Suprapubic skin (tissue), 4 donors: ENCODE results near the gene SEPTIN3. TPM values are rescaled to one million over a fixed set of nuclear protein-coding genes. Genes with fewer than 3 reads are reported as not detected.

ENCODE experiments used
- DNase-seq, 2 donors: peaks; one replicate each; pipeline ENCODE4 v3.0.0-alpha.2; 2019; ENCODE audit warnings: low spot score in 2 of 2
- H3K27ac ChIP-seq: fragments of 200-600 bp; sonication (generic); one replicate; pipeline ENCODE4 v1.5.1; 2019
- H3K27me3 ChIP-seq: fragments of 200-600 bp; sonication (generic); one replicate; pipeline ENCODE4 v1.5.1; 2019
- H3K36me3 ChIP-seq: fragments of 200-600 bp; sonication (generic); one replicate; pipeline ENCODE4 v1.5.1; 2019
- H3K4me1 ChIP-seq: fragments of 200-600 bp; sonication (generic); one replicate; pipeline ENCODE4 v1.5.1; 2019
- H3K4me3 ChIP-seq: fragments of 200-600 bp; sonication (generic); one replicate; pipeline ENCODE4 v1.5.1; 2019; ENCODE audit warnings: mild to moderate bottlenecking
- H3K9me3 ChIP-seq: fragments of 200-600 bp; sonication (generic); one replicate; pipeline ENCODE4 v1.5.1; 2019
- CTCF ChIP-seq, 2 donors: fragments of 200-600 bp in 1 of 2; fragments of 450-650 bp in 1 of 2; sonication (generic) in 1 of 2; IDR thresholded peaks; one replicate each; pipeline ENCODE4 v1.5.1; 2016 to 2019; ENCODE audit warnings: antibody characterized with exemption in 2 of 2, mild to moderate bottlenecking in 1 of 2, moderate library complexity in 1 of 2
- EP300 ChIP-seq: sonication (generic); formaldehyde crosslinking; IDR thresholded peaks from one replicate; pipeline ENCODE4 v1.6.1; 2017; ENCODE audit warnings: antibody characterized with exemption
- POLR2A ChIP-seq, 2 donors: fragments of 450-650 bp; IDR thresholded peaks; one replicate each; pipeline ENCODE4 v1.6.1; 2017; ENCODE audit warnings: antibody characterized with exemption in 2 of 2, mild to moderate bottlenecking in 2 of 2, moderate library complexity in 2 of 2
- POLR2AphosphoS5 ChIP-seq, 3 donors: sonication (generic); formaldehyde crosslinking; IDR thresholded peaks; one replicate each; pipeline ENCODE4 v1.6.1; 2017; ENCODE audit warnings: antibody characterized with exemption in 3 of 3
- WGBS: methylation state at CpG from one replicate; pipeline ENCODE4 v1.1.5; 2018; 5-methylcytosine and 5-hydroxymethylcytosine counted together
- total RNA-seq, 4 donors: library from RNA; depleted of rRNA; stranded (reverse); fragments of >200 nt; gene quantifications; one replicate each; pipeline ENCODE4 v1.1.0, GENCODE V29; 2016

SEPTIN3 gene
- total RNA-seq, 4 donors from 2014 or later: 1.1 to 2.7 (median 1.7) TPM

DNA sequence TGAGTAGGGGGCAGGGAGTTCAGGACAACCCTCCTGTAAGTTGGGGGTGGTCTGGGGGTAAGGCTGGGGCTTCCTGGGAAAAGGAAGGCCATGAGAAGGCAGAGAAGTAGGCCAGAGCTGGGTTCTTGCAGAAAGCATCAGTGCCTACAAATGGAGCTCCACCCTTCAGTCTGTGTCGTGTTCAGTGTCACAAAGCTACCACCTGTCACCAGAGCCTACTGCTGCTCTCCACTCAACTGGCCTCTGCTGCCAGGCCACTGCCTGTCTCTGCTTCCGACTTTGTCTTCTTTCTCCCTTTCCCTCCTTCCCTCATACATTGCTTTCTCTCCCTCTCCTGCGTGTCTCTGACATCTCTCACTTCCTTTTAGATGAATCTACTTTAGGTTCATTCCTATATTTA lies 26.0 kb downstream of the SEPTIN3 start:
- Histone ChIP-seq H3K36me3 (no peaks in the 10 kb centered on the region), H3K4me1 (peaks cover 13% of the 10 kb centered on the region), H3K27ac (no peak overlapping the region), H3K27me3 (no peaks in the 10 kb centered on the region), H3K9me3 (no peaks in the 10 kb centered on the region), H3K4me3 (no peak overlapping the region)
- TF ChIP-seq CTCF (IDR thresholded peaks at IDR 0.05): no peak
- TF ChIP-seq EP300: no peak
- TF ChIP-seq POLR2AphosphoS5 (IDR thresholded peaks at IDR 0.05): no peak
- DNase-seq: peak; percentile 5 to 20
- 79% methylated on average over 3 of the region's 3 CpGs for WGBS

- no peak overlapping the region for H3K27ac ChIP-seq
- no peaks in the 10 kb centered on the region for H3K36me3 ChIP-seq
- WGBS: 86% methylated on average over 5 of the region's 5 CpGs
- TF ChIP-seq EP300 (no peak), POLR2A (IDR thresholded peaks at IDR 0.05) (no peak), CTCF (IDR thresholded peaks at IDR 0.05) (no peak), POLR2AphosphoS5 (IDR thresholded peaks at IDR 0.05) (no peak)
- H3K4me1 ChIP-seq: peaks cover 13% of the 10 kb centered on the region
- H3K9me3 ChIP-seq: no peaks in the 10 kb centered on the region
- no peak overlapping the region for H3K4me3 ChIP-seq
- DNase-seq: peak; percentile 41 to 43
- no peaks in the 10 kb centered on the region for H3K27me3 ChIP-seq
These were observed 27.6 kb downstream of the SEPTIN3 start for GRCh38 chr22:41996826-41997225.

- H3K4me3 ChIP-seq: peak within 1 kb of the TSS; percentile 51
- peak in 2 of 3 donors; percentile 12 to 14 for TF ChIP-seq POLR2AphosphoS5 (IDR thresholded peaks at IDR 0.05)
- no peak for TF ChIP-seq EP300
- H3K27me3 ChIP-seq: no peaks in the 10 kb centered on the region
- no peaks in the 10 kb centered on the region for H3K36me3 ChIP-seq
- 42% methylated on average over 37 of the region's 71 CpGs for WGBS
- no peak within 1 kb of the TSS for H3K27ac ChIP-seq
- peak; percentile 87 to 90 for DNase-seq
- H3K4me1 ChIP-seq: peaks cover 13% of the 10 kb centered on the region
- no peaks in the 10 kb centered on the region for H3K9me3 ChIP-seq
These were observed 29.4 kb downstream of the SEPTIN3 start, which contains the start of gene WBP2NL for GRCh38 chr22:41998361-41999261. WBP2NL (plus strand) TSS chr22:41998788; CDS start chr22:41998819, 31 bp downstream.

DNA sequence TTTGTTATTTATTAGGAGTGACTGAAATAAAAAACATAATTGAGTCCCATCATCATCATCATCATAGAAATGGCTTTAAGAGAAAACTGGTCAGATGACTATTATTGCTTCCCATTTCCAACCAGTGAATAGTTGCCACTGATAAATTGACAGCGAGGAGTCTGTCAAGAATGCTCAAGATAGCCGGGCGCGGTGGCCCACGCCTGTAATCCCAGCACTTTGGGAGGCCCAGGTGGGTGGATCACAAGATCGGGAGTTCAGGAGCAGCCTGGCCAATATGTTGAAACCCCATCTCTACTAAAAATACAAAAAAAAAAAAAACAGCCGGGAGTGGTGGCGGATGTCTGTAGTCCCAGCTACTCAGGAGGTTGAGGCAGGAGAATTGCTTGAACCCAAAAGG lies 31.2 kb downstream of the SEPTIN3 start:
- TF ChIP-seq POLR2A (IDR thresholded peaks at IDR 0.05): no peak
- no peak for TF ChIP-seq CTCF (IDR thresholded peaks at IDR 0.05)
- no peak for TF ChIP-seq EP300
- no peak for TF ChIP-seq POLR2AphosphoS5 (IDR thresholded peaks at IDR 0.05)
- peaks cover 13% of the 10 kb centered on the region for H3K4me1 ChIP-seq
- DNase-seq: peak in 1 of 2 donors; percentile 34
- no peaks in the 10 kb centered on the region for H3K9me3 ChIP-seq
- no peaks in the 10 kb centered on the region for H3K36me3 ChIP-seq
- H3K4me3 ChIP-seq: no peak overlapping the region
- no peak overlapping the region for H3K27ac ChIP-seq
- no peaks in the 10 kb centered on the region for H3K27me3 ChIP-seq
- 97% methylated on average over 8 of the region's 8 CpGs for WGBS

- Histone ChIP-seq H3K4me1 (peaks cover 13% of the 10 kb centered on the region), H3K4me3 (no peak overlapping the region), H3K27ac (no peak overlapping the region), H3K9me3 (no peaks in the 10 kb centered on the region), H3K27me3 (no peaks in the 10 kb centered on the region), H3K36me3 (no peaks in the 10 kb centered on the region)
- DNase-seq: no peak
- 76% methylated on average over 8 of the region's 8 CpGs for WGBS
- TF ChIP-seq POLR2A (IDR thresholded peaks at IDR 0.05) (no peak), CTCF (IDR thresholded peaks at IDR 0.05) (no peak), POLR2AphosphoS5 (IDR thresholded peaks at IDR 0.05) (no peak), EP300 (no peak)
These were observed 31.9 kb downstream of the SEPTIN3 start for GRCh38 chr22:42001121-42001520.
